HG03108 (cell line): ENCODE results near the gene PFN2.
"Not testable (repeated sequence)": the region's sequence is repeated elsewhere in the genome, so short reads cannot be mapped to it uniquely, and the experiment has no call there.

Experiments
- ATAC-seq: cut with Tn5 transposase; IDR thresholded peaks from one replicate; pipeline ENCODE4 v1.9.1; 2021; ENCODE audit warnings: moderate library complexity; ENCODE audit not compliant: unreplicated experiment

Gene PFN2, protein sequence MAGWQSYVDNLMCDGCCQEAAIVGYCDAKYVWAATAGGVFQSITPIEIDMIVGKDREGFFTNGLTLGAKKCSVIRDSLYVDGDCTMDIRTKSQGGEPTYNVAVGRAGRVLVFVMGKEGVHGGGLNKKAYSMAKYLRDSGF

GRCh38 chr3:149970716-149971402 is at the start of gene PFN2:
TSS of gene PFN2 (minus strand) at chr3:149970895. CDS start at chr3:149970856, 39 bp downstream.
- peak; percentile 22 for ATAC-seq

- ATAC-seq, result no peak
Observed at GRCh38 chr3:150015901-150016300, 45.2 kb upstream of the PFN2 start.

DNA sequence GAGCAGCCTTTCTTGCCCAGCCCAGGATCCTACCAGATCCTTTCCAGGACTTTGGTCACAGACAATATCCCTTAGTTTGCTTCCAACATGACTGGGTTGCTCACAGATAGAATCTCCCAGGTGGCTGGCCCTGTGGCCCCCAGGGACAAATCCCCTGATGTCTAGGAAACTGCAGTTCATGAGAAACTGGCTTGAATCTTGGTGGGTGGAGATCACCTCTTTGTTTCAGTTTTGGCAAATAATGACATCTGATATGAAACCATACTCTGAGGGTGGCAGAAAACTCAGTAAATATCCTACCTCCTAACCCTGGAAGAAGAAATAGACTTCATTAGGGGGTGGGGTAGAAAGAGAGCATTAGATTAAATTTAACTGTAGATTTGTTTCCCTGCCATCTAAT is 44.1 kb upstream of the PFN2 start:
- ATAC-seq, result no peak

GRCh38 chr3:150013801-150014200 is 43.1 kb upstream of the PFN2 start:
- no peak for ATAC-seq

GRCh38 chr3:150006794-150007193 is 36.1 kb upstream of the PFN2 start:
- no peak for ATAC-seq

GRCh38 chr3:150005243-150006112 is 34.8 kb upstream of the PFN2 start:
- ATAC-seq, result no peak

DNA sequence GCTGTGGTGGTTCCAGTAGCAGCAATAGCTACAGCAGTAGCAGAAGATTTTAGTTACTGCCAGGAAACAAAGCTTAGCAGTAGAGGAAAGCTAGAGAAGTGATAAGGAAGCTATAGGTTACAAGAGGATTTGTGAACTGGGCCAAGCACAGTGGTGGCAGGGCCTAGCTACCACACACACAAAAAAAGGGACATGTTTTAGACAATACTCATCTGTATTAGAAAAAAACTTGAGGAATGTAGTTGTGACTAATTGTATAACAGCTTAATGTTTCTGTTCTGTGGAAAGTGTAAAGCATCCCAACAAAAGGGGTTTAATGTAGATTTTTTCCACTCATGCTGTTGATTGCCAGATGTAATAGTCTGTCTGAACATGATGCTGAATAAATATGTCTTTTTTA is 29.9 kb upstream of the PFN2 start:
- ATAC-seq, result no peak

DNA sequence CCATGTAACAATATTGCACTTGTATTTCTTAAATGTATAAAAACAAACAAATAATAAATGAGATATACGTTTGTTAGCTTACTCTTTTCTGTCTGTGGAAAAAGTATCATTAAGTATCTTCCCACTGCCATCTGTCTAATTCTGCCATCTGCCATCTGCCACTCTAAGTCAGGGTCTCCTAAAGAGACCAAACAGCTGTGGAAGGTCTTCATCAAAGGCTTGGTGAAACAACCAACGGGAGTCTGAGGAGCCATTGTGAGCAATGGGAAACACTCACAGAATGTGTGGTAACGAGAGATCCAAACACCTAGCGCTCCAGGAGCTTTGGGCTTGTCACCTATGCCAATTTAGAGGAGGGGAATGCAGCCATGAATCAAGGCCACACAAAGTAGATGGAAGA is 28.7 kb upstream of the PFN2 start:
- ATAC-seq, result no peak

DNA sequence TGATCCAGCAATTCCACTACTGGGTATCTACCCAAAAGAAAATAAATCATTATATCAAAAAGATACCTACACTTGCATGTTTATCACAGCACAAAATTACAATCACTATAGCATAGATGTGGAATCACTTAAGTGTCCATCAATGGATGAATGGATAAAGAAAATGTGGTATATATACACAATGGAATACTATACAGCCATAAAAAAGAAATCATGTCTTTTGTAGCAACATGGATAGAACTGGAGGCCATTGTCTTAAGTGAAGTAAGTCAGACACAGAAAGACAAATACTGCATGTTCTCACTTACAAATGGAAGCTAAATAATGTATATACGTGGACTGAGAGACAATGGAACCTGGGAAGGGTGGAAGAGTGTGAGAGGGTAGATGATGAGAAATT is 28.3 kb upstream of the PFN2 start:
- no peak for ATAC-seq

DNA sequence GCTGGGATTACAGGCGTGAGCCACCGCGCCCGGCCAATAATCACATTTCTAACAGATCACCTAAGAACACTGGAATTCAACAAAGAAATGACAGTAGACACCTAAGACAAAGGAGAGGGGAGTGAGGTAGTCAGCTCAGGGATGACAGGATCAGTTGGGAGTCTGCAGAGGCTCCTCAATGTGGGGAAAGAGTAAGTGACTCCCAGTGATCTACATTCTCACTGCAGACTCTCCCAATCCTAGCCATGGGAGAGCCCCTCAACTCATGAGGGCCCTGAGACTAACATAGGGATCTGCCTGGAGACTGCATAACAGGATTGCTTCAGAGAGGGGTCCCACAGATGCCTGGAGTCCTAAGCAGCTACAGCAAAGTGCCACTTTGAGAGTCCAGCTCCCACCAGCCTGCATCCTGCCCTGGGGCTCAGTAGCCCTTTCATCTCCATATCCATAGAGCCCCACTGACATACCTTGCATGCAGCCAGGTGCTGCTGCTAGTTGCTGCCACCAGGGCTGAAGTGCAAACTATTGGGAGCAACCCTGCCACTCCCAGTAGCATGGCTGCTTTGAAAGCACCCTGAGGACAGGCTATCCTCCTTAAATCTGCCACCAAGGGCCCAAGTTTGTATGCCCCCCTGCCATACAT is 21.8 kb upstream of the PFN2 start:
- no peak for ATAC-seq

DNA sequence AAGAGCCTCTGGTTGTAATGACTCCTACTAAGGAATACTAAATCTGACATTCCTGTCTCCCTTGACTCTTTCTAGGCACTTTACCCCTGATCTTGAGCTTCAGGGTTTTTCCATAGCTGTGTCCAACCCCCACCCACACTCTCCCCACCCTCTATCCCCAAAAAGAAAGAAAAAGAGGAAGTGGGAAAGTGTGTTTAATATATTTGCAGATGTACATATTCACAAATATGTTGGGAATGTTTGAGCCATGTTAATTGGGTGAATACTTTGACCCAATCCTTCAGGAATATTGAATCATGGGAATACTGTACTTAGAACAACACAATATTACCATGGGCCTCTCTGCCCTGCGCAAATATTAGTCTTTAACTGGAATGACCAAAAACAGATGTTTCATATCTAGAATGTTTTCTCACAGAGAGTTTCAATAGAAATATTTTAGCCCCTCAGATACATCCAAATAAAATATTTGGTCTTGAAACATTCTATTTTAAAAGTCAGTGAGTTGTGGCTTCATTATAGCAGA is 19.8 kb upstream of the PFN2 start:
- no peak for ATAC-seq

DNA sequence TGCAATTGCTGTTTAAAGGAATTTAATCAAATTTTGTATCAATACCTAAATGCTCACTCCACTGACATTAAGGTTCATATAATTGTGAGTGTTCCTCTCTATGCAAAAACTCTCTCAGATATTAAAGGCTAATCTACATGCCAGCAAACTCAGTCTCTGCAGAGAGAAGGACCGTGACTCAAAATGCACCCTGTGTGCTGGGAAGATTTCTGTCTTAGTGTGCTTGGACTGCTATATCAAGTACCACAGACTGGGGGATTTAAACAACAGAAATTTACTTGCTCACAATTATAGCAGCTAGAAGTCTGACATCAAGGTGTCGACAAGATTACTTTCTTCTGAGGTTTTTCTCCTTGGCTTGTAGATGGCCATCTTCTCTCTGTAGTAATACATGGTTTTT is 18.6 kb upstream of the PFN2 start:
- ATAC-seq, result no peak

DNA sequence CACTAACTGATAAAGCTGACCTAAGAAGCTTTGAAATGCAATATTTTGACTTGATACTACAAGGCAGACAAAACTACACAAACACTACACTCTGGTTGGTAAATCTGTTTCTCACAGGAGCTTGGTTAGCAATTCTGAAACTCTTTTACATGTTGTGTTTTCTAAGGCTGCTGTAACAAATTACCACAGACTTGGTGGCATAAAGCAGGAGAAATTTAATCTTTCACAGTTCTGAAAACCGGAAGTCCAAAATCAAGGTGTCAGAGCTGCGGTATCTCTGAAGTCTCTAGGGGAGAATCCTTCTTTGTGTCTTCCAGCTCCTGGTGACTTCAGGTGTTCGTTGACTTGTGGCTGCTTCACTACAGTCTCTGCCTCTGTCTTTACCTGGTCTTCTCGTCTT is 12.9 kb upstream of the PFN2 start:
- no peak for ATAC-seq

GRCh38 chr3:149983053-149983452 is 12.4 kb upstream of the PFN2 start:
- ATAC-seq, result not testable (repeated sequence)

DNA sequence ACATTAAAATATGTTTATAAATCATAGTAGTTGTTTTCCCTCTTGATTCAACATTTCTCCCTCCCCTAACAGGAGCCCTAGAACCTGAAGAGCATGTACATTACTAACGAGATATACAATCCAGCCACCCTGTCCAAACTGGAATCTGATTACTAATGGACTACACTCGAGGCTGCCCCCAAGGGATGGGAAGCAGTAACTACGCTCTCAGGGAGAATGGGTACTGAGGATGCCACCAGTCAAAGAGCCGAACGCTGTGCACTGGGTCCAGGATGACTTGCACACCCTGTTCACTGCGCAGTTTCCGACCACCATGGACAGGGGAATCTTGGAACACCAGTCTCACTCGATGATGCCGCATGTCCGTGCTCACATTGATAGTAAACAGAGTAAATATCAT is 11.3 kb upstream of the PFN2 start:
- not testable (repeated sequence) for ATAC-seq

GRCh38 chr3:149977386-149977785 is 6.7 kb upstream of the PFN2 start:
- ATAC-seq, result no peak

DNA sequence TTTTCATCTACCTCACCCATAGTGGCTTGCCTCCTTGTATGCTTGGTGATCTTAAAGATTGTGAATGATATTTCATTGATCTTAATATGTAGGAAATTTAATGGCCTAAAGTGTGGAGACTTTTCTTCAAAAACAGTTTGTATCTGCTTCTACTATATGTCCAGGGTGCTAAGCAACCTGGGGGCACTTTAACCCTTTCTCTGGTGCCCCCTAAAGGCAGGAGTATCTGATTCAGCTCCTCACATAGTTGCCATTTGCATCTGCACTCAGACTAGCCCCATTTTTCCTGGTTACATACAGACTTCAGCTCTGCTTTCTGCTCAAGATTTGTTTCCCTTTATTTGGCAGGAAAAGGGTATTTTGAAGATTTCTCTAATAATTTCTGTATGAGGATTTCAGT is 5.2 kb upstream of the PFN2 start:
- ATAC-seq, result no peak

GRCh38 chr3:149971403-149972075 is 844 bp upstream of the PFN2 start:
- peak; percentile 20 for ATAC-seq

GRCh38 chr3:149969940-149970715 is 567 bp downstream of the PFN2 start:
- peak; percentile 57 for ATAC-seq
